Body of pancreas (tissue), 4 donors: ENCODE results near the gene RBP2.

ENCODE experiments used
- POLR2A ChIP-seq, 3 donors: fragments of 450-650 bp; IDR thresholded peaks; one replicate each; pipeline ENCODE4 v1.6.1; 2016; ENCODE audit warnings: antibody characterized with exemption in 3 of 3, mild to moderate bottlenecking in 2 of 3
- TF ChIP-seq, protein P1 (sequence below), 7 experiments: fragments of 450-650 bp in 4 of 7; fragments of 200-600 bp in 3 of 7; sonication (generic) in 3 of 7; IDR thresholded peaks; one replicate each; pipeline ENCODE4 v1.5.1; 2016 to 2019; ENCODE audit warnings: antibody characterized with exemption in 7 of 7

DNA sequence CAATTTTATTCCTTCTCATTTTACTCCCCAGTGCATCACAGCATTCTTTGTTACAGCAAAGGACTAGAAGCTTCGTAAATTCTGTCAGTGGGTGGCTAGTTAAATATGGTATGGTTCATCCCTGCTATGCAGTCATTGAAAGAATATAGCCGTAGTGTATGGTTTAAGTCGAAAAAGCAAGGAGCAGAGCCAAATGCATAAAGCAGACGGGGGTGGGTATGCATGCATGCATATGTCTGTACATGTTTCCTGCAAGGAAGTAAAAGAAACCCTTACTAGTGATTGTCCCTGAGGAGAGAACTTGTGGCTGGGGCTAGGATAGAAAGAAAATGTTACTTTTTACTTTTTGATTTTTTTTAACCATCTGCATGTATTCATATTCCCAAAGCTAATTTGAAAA, 19.9 kb downstream of the RBP2 start:
- TF ChIP-seq, protein P1, sequence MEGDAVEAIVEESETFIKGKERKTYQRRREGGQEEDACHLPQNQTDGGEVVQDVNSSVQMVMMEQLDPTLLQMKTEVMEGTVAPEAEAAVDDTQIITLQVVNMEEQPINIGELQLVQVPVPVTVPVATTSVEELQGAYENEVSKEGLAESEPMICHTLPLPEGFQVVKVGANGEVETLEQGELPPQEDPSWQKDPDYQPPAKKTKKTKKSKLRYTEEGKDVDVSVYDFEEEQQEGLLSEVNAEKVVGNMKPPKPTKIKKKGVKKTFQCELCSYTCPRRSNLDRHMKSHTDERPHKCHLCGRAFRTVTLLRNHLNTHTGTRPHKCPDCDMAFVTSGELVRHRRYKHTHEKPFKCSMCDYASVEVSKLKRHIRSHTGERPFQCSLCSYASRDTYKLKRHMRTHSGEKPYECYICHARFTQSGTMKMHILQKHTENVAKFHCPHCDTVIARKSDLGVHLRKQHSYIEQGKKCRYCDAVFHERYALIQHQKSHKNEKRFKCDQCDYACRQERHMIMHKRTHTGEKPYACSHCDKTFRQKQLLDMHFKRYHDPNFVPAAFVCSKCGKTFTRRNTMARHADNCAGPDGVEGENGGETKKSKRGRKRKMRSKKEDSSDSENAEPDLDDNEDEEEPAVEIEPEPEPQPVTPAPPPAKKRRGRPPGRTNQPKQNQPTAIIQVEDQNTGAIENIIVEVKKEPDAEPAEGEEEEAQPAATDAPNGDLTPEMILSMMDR (IDR thresholded peaks at IDR 0.05): no peak
- no peak for TF ChIP-seq POLR2A (IDR thresholded peaks at IDR 0.05)
